GM19043 (cell line): ENCODE data around the gene ANKRD61.
"Not testable (repeated sequence)": the region's sequence is repeated elsewhere in the genome, so short reads cannot be mapped to it uniquely, and the experiment has no call there.

Experiments
- ATAC-seq: cut with Tn5 transposase; IDR thresholded peaks from one replicate; pipeline ENCODE4 v1.9.1; 2021; ENCODE audit warnings: low read depth; ENCODE audit not compliant: unreplicated experiment

ANKRD61 gene

DNA sequence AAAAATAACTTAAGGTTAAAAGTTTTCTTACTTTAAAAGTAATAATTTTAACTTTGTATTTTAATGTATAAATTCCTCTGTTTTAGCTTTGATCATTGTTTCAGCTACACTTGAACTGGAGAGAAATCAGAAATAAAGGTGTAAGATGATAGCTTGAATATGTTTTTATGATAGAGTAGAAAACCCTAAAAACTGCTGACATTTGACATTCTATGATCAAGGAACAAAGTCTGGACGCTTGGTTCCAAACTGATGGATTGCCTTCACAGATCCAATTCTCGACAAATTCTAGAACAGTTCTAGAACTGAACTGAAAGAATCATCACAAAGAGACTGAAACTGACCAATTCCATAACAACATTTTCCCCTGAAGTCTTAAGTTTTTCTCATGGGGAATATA, at the start of gene ANKRD61:
ANKRD61 (plus strand) TSS at position 389 of the 400 bp plus-strand sequence; CDS start at position 389, 0 bp downstream.
- ATAC-seq: no peak

DNA sequence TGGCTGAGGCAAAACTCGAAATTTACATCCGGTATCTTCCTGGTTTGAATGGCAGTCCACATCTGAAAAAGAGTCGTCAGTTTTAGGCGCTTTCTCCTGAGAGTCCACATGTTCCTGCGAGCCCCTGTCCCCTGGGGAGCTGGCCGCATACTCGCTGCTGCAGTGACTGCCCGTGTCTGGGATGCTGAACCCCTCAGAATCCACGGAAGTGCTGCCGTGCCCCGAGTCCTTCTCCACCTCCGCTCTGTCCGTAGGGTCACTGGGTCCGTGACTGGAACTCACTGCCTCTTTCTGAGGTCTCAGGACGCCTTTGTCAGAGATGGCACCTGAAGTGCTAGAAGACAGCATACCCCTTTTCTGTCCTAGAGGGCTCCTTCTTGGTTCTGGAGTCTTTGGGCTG, 44.1 kb upstream of the ANKRD61 start:
- ATAC-seq: not testable (repeated sequence)

DNA sequence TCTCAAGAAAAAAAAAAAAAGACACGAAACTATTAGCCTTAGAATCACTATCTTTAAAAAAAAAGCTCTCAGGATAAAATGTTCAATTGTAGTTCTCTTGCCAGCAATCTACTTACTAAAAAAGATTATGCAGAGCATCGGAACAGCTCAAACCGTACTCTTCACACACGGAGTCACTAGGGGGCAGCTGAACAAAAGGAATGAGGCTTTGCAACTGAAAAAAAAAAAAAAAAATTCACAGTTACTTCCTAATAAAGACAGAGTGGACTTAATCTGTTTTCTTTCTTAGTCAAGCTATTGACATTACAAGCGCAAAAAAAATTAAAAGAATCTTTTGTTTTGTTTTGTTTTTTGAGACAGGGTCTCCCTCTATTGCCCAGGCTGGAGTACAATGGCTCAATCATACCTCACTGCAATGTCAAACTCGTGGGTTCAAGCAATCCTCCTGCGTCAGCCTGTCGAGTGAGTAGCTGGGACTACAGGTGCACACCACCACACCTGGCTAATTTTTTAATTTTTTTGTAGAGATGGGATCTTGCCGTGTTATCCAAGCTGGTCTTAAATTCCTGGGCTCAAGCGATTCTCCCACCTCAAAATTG, 33.9 kb upstream of the ANKRD61 start:
- ATAC-seq: no peak

DNA sequence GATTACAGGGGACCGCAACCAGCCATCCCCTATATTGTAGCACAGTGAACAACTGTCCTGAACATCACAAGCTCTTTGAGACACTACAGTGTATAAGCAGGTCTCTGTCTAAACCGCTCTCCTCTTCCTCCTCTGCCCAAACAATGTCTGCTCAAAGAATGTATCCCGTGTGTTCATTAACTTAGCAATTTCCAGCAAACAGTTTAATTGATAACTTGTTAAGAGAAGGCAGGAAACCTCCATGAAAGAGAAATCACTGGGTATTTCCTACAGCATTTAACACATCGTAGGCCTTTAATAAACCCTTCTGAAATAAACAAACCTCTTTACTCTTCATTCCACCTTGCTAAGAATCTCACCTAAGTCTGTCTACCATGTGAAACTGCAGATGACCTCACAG, 23.8 kb upstream of the ANKRD61 start:
- ATAC-seq: no peak

DNA sequence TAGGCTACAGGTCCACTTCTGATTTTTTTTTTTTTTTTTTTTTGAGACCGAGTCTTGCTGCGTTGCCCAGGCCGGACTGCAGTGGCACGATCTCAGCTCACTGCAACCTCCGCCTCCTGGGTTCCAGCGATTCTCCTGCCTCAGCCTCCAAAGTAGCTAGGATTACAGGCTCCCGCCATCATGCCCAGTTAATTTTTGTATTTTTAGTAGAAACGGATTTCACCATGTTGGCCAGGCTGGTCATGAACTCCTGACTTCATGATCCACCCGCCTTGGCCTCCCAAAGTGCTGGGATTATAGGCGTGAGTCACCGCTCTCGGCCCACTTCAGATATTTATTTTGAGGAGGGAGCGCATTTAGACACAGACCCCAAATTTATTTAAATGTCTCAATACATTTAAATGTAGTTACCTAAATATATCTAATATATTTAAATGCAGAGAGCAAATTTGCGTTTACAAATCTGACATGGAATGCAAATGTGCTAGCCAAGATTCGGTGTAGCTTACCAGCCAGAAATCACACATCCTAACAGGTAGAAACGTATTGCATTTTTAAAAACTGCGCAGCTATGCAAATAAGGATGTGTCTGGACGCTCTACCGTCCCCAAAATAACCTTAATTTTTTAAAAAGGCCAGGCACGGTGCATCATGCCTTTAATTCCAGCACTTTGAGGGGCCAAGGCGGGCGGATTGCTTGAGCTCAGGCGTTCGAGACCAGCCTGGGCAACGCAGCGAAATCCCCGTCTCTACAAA, 23.2 kb upstream of the ANKRD61 start:
- ATAC-seq: not testable (repeated sequence)

DNA sequence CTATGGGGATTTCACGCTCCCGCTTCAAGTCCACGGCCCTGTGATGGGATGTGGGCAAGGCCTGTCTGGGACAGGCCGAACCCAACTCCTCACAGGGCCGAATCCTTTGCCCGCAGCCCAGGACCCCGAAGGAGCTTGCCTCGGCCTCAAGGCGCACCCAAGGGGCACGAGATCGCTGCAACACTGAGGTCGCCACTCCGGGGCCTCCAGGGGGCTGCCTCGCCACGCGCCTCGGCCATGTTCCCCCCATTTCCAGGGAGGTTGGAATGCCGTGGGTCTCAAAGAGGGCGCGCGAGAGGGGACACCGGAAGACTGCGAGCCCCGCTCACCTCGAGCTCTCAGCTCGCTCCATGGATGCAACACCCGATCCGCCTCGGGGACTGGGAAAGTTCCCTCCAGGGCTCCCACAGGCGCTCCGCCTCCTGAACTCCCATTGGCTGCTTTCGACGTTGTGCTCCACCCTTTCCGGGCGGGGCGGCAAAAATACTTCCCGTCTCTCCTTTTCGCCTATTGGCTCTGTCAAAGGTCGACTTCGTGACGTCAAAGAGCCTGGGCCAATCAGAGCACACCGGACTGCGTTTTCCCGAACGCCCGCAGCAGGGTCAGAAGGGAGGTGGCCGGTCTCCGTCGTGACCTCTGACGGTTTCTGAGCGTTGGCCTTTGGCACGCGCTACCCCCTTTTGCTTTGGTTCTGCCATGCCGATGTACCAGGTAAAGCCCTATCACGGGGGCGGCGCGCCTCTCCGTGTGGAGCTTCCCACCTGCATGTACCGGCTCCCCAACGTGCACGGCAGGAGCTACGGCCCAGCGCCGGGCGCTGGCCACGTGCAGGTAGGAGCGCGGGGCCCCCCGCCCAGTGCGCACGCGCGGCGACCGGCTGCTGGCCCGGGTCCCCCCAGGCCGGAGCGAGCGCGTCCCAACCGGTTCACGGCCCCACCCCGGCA, 22.2 kb upstream of the ANKRD61 start, which contains the start of the genes AIMP2 and PMS2:
AIMP2 (plus strand) TSS at position 605 of the 944 bp plus-strand sequence; CDS start at position 697, 92 bp downstream.
PMS2 (minus strand) TSS at position 382 of the 944 bp plus-strand sequence; CDS start at position 352, 30 bp downstream.
- ATAC-seq: peak; percentile 90

DNA sequence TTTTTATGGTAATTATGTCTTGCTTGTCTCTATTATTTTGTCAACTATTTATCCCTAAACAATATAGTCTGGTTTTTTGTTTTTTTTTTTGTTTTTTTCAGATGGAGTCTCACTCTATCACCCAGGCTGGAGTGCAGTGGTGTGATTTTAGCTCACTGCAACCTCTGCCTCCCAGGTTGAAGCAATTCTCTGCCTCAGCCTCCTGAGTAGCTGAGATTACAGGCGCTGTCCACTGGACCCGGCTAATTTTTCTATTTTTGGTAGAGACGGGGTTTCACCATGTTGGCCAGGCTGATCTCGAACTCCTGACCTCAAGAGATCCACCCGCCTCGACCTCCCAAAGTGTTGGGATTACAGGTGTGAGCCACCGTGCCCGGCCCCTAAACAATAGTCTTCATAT, 20.8 kb upstream of the ANKRD61 start:
- not testable (repeated sequence) for ATAC-seq

DNA sequence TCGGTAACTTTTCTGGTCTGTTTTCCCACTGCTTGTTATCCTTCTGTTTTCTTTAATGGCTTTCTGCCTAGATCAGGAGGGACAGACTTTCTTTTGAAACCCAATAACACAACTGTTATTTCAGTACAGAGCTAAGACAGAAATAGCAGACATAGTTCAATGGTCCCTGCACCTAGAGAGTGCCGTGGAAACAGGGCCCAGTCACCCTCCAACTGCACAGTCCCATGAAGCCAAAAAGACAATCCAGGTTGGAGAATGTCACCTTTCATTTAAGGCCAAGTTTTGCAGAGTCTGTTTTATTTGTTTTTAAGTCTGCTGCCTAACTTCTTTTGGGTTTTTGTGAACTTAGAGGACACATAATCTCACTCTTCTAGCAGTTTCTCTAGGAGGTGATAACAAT, 19.6 kb upstream of the ANKRD61 start:
- ATAC-seq: no peak

DNA sequence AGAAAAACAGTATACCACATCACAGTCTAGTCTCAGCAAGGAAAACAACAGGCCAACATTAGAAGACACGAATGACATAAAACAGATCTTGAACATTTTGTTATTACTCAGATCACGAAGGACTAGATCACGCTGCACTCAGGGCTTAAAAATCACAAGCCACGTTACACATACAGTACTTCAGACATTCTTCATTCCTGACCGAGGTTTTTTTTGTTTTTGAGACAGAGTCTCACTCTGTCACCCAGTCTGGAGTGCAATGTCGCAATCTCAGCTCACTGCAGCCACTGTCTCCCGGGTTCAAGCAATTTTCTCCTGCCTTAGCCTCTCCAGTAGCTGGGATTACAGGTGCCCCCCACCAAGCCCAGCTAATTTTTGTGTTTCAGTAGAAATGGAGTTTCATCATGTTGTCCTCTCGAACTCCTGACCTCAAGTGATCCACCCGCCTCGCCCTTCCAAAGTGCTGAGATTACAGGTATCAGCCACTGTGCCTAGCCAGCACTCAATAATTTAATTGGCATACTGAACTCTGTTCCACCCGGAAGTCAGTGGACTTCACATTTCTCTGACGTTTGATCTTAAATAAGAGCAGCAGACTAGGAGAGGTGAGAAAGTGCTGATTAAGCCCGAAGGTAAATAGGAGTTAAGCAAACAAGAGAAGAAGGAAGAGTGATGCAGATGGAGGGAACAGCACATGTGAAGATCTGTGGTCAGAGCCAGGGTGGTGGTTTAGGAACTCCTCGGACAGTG, 18.6 kb upstream of the ANKRD61 start:
- no peak for ATAC-seq

DNA sequence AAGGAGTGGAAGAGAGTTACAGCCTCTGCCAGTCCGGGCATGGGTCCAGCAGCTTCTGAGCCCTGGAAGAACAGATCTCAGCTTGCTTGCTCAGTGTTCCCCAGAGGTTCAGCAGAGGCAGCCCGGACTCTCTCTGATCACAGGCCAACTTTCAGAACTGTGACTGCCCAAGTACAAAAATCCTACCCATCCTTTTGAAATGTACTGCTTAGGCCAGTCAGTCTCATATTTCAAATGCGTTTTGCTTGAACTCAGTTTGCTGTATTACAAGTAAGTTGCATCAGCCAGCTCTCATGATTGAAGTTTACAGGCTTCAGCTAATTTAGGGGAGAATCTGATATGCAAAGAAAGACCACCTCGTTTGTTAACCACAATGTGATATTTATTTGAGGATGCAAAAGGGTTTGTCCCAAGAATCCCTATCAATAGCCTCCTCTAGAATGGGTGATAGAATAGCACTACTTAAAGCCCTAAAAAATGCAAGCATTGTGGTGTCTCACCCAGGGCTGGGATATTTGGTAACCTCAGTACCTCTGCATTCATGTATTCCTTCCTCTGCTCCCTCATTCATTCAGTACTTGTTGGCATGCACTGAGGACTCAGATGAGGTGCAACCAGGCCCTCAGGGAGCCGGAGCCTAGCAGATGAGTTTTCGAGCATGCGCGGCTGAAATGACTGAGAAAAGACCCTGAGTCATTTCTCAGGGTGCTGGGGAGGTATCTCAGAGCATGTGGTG, 15.1 kb upstream of the ANKRD61 start:
- no peak for ATAC-seq

DNA sequence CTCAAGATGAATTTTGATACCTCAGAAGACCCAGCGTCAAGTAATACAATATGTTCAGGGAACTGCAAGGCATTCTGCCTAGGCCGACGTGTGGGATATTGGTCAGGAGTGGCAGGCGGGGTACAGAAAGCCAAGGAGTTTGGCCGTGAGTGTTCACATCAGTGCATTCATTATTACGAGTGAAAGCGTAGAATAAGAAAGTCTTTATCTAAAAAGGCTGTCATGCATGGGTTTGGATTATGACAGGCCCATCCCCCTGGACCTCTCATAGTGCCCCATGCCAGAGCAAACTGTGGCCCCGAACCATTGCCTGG, 14.6 kb upstream of the ANKRD61 start:
- no peak for ATAC-seq

DNA sequence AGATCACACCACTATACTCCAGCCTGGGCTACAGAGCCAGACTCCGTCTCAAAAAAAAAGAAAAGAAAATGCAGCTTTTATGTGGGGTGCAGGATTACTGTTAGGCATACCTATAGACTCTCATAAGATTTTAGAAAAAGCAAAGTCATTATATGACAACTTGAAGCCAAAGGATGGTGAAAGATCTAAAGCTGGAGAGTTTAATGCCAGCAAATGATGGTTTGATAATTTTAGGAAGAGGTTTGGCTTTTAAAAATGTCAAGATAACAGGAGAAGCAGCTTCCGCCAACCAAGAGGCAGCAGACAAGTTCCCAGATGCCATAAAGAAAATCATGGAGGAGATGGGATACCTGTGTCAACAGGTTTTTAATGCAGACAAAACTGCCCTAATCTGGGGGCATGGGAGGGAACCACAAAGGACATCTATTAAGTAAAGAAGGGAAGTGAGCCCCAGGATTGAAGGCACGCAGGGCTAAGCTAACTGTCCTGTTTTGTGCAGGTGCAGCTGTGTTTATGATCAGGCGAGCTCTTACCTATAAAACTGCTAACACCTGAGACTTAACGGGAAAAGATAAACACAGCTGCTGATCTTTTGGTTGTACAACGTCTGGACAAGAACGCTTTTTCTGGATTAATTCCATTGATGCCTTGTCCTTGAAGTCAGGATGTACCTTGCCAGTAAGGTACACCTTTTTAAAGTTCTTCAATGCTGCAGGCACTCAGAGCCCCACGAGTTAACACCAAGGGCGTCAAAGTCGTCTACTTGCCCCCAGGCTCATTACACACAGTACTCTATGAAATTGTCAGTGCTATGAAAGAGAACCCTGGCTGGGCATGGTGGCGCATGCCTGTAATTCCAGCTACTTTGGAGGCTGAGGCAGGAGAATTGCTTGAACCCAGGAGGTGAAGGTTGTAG, 10.5 kb upstream of the ANKRD61 start:
- ATAC-seq: no peak

DNA sequence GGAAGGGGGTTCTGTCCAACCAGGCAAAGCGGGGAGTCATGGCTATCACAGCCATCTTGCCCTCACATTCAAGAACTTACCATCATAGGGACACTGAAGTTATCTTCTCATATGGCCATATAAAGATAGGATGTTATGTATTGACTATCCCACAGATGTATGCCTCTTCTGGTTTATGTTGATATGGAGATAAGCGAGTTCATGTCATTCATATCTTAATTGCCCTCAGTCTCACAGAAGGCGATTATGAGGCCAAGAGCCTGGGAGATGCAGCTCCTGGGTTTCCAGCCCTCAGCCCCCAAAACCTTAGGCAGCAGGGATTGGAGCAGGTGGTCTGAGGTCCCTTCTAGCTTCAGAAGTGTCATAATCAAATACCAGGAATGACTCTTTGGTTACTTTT, 8.5 kb upstream of the ANKRD61 start:
- no peak for ATAC-seq

DNA sequence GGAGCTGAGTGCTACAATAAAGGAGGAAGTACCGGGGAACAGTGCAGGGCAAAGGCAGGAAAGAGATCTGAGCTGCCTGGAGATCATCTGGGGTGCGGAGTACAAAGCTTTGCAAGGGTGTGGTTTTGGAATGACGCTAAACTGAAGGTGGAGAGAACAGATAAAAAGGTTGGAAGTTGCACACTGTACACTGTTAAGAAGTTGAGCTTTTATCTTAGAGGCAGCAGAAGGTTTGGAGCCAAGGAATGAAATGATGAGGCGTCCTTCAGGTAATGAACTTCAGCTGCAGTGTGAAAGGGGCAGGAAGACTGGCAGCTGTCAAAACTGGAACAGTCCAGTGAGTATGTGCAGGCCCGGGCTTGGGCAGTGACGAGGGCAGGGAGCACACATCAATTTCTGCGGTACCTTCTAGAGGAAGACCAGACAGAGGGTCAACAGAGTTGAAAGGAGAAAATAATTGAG, 7.2 kb upstream of the ANKRD61 start:
- no peak for ATAC-seq

DNA sequence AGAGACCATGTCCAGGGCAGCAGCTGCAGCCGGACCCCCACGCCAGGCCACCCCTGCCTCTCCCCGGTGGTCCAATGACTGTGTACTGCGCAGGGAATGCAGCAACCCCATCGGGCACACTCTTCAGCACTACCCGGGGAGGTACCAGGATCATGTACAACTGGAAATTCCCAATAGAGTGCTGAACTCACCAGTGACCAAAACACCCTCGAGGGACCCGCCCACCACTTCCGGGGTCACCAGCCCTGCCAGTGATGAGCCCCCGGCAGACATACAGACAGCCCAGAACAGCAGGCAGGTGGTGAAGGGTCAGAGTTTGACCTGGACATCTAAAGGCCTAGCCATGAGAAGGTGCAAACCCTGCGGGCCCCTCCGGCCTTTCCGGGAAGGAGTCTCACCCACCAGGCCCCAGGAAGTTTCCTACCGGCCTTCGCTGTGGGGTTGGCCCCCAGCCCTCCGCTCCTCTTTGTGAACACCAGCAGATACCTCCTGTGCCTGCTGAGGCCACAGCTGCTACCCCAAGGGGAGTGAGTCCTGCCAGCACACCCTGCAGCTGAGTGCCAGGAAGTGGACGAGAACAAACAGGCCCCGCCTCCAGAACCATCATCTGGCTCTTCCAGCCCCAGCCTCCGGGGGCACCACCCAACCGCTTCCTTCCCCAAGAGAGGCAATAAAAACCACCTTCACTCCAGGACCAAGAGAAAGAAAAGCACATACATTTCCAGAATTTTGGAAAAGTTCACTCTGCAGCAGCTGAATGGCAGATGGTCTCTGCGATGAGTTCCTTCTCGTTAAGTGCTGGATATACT, 5.0 kb upstream of the ANKRD61 start:
- peak; percentile 91 for ATAC-seq

DNA sequence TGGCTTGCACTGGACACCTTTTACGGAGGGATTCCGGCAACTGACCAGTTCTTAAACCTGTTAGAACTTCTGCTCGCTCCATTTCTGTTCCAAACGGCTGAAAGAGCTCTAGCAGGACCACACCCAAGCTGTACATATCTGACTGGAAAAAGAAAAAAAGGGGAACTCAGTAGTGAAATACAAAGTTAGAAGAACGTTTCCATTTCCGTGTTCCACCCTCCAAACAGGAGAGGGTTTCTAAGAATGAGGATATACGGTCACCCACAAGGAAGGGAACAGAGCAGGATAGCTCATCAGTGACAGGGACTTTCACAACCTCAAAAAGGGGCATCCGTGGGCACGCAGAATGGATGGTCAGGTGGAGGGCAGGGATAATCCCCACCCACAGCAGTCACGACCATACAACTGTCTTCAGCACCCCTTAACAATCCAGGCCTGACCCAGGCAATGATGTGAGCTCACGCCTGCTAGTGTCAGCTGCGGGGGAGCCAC, 4.3 kb upstream of the ANKRD61 start:
- ATAC-seq: no peak

DNA sequence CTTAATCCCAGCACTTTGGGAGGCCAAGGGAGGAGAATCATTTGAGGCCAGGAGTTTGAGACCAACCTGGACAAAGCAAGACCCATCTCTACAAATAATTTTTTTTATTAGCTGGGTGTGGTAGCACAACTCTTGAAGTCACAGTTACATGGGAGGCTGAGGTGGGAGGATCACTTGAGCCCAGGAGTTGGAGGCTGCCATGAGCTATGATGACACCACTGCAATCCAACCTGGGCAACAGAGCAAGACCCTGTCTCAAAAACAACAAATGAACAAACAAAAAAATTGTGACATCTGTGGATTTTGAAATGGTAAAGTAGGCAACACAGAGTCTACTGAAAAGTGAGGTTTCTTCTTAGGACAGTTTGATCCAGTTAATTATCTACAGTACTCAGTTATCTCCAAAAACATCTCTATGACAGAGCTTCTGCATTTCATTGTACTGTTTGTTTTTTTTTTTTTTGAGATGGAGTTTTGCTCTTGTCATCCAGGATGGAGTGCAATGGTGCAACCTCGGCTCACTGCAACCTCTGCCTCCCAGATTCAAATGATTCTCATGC, 3.3 kb upstream of the ANKRD61 start:
- ATAC-seq: no peak
